Subcutaneous adipose tissue (tissue), 4 donors: ENCODE data around the gene GCLM. TPM values are rescaled to one million over a fixed set of nuclear protein-coding genes. Genes with fewer than 3 reads are reported as not detected.

Source experiments
- CTCF ChIP-seq: fragments of 450-650 bp; IDR thresholded peaks from one replicate; pipeline ENCODE4 v1.5.1; 2016; ENCODE audit warnings: low read depth, mild to moderate bottlenecking, control low read depth, antibody characterized with exemption, moderate library complexity
- total RNA-seq, 4 donors: library from RNA; depleted of rRNA; stranded (reverse); fragments of >200 nt; gene quantifications; one replicate each; pipeline ENCODE4 v1.1.0, GENCODE V29; 2016

GCLM gene
- 10 to 100 TPM; 10.7 to 52.5 (median 14.9) TPM for total RNA-seq

GRCh38 chr1:93909146-93910050, at the start of gene GCLM:
TSS of gene GCLM (minus strand) at chr1:93909430. CDS start at chr1:93909163, 267 bp downstream.
- TF ChIP-seq CTCF: no peak

GRCh38 chr1:93958726-93959100, 49.5 kb upstream of the GCLM start:
- no peak for TF ChIP-seq CTCF

- no peak for TF ChIP-seq CTCF
These were observed 48.9 kb upstream of the GCLM start for GRCh38 chr1:93958032-93958725.

GRCh38 chr1:93955765-93956164, 46.5 kb upstream of the GCLM start:
- TF ChIP-seq CTCF: no peak

- TF ChIP-seq CTCF: no peak
These were observed 29.4 kb upstream of the GCLM start for GRCh38 chr1:93938461-93939145.

GRCh38 chr1:93937997-93938396, 28.8 kb upstream of the GCLM start:
- TF ChIP-seq CTCF: no peak

GRCh38 chr1:93925206-93925605, 16.0 kb upstream of the GCLM start:
- no peak for TF ChIP-seq CTCF
